ENCODE results near the gene TUBB3.

Gene TUBB3

GRCh38 chr16:89893642-89894548 is 29.2 kb upstream of the TUBB3 start:
- TF ChIP-seq CTCF (IDR thresholded peaks at IDR 0.05; ENCODE audit: control insufficient read depth, extremely low read depth, insufficient read depth) = no peak
- no peak overlapping the region for H3K4me3 ChIP-seq (ENCODE audit: low read depth, low read length)
- no peak for DNase-seq (ENCODE audit: low read depth)

DNA sequence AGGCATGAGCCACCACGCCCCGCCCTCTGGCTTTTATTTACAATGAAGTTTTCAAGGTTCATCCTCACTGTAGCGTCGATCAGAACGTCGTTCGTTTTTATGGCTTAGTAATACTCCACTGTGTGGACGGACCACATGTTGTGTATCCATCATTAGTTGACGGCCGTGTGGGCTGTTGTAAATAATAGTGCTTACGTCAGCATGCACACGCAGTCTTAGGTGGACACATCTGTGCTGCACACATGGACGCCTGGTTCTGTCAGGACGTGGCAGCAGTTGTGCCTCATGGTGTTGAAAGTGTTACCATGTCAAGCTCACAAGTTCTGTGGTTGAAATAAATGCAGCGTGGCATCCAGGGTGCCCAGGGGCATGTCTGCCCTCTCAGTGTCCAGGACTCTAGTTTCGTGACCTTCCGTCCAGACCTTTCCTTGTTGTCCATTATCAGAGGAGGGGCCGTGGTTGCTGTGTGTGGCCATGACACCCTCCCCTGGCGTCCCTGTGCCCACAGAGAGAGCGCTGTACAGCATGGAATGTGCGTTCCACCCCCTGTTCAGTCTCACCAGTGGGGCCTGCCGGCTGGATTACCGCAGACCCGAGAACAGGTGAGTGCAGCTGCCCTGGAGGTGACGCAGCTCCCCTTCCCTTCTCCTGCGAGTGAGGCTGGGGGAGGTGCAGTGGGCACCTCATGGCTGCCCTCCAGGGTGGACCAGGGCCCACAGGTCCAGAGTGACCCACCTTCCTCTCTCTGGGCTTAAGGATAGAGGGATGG is 27.5 kb upstream of the TUBB3 start:
- TF ChIP-seq CTCF (IDR thresholded peaks at IDR 0.05; ENCODE audit: control insufficient read depth, extremely low read depth, insufficient read depth) = no peak
- DNase-seq (ENCODE audit: low read depth) = no peak
- no peak overlapping the region for H3K4me3 ChIP-seq (ENCODE audit: low read depth, low read length)

GRCh38 chr16:89897204-89897603 is 25.9 kb upstream of the TUBB3 start:
- TF ChIP-seq CTCF (IDR thresholded peaks at IDR 0.05; ENCODE audit: control insufficient read depth, extremely low read depth, insufficient read depth) = no peak
- no peak for DNase-seq (ENCODE audit: low read depth)

GRCh38 chr16:89898201-89898967 is 24.8 kb upstream of the TUBB3 start:
- DNase-seq (ENCODE audit: low read depth) = no peak
- no peak overlapping the region for H3K4me3 ChIP-seq (ENCODE audit: low read depth, low read length)
- no peak for TF ChIP-seq CTCF (IDR thresholded peaks at IDR 0.05; ENCODE audit: control insufficient read depth, extremely low read depth, insufficient read depth)

More at GRCh38 chr16:89897204-89897603, 25.9 kb upstream of the TUBB3 start:
- H3K4me3 ChIP-seq (ENCODE audit: low read depth, low read length) = no peak overlapping the region

DNA sequence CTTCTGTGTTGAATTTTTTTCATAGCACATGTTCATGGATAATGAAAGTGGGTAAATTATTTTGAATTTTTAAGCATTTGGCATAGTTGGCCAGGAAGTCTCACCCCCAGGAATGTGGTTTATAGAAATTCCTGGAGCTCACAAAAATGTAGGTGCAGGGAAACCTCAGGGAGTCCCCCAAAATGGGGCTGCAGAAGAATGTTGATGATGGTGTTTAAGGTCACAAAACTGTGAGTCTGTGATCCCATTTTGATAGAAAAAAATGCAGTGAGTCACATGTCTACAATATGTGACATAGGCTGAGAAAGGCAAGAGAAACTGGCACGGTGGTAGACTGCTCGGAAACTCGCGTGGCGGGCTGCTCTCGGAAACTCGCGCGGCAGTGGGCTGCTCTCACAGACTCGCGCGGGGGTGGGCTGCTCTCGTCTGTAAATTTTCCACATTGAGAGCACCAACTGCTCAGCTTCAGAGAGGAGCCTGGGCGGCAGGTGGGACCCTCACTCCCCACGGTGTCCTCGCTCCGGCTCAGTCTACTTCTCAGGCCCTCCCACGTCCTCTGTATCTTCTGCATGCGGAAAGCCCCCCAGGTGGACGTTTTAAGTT is 23.2 kb upstream of the TUBB3 start:
- no peak overlapping the region for H3K4me3 ChIP-seq (ENCODE audit: low read depth, low read length)
- no peak for TF ChIP-seq CTCF (IDR thresholded peaks at IDR 0.05; ENCODE audit: control insufficient read depth, extremely low read depth, insufficient read depth)
- no peak for DNase-seq (ENCODE audit: low read depth)

GRCh38 chr16:89900885-89901284 is 22.3 kb upstream of the TUBB3 start:
- DNase-seq (ENCODE audit: low read depth) = no peak
- no peak for TF ChIP-seq CTCF (IDR thresholded peaks at IDR 0.05; ENCODE audit: control insufficient read depth, extremely low read depth, insufficient read depth)

More at GRCh38 chr16:89900885-89901284, 22.3 kb upstream of the TUBB3 start:
- H3K4me3 ChIP-seq (ENCODE audit: low read depth, low read length) = no peak overlapping the region
